Stromal cell of bone marrow (primary cell): ENCODE measurements around the gene CCDC102B.
"Not testable (repeated sequence)": the region's sequence is repeated elsewhere in the genome, so short reads cannot be mapped to it uniquely, and the experiment has no call there.

ENCODE experiments used
- DNase-seq: peaks from one replicate; pipeline ENCODE4 v3.0.0-alpha.2; 2012; ENCODE audit warnings: low read depth

Gene CCDC102B

GRCh38 chr18:68909579-68909978 lies 111.7 kb downstream of the CCDC102B start:
- DNase-seq, result no peak

DNA sequence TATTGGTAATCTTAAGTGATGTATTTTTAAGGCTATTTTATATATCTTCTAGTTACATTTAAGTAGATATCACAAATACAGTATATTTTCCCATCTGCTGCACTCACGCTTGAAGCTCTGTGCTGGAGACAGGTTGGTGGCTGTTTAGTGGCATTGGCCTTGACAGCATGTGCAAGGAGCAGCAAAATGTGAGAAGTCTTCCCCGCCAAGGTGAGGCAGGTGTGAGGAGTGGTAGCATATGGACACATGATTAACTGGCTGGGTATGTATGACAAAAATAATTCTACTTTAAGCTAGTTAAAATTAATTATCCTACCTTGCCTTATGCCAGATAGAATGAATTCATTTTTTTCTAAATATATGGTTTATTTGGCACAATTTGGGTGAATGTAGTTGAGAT lies 117.2 kb downstream of the CCDC102B start:
- no peak for DNase-seq

- no peak for DNase-seq
Observed at GRCh38 chr18:68916734-68917133, 118.9 kb downstream of the CCDC102B start.

DNA sequence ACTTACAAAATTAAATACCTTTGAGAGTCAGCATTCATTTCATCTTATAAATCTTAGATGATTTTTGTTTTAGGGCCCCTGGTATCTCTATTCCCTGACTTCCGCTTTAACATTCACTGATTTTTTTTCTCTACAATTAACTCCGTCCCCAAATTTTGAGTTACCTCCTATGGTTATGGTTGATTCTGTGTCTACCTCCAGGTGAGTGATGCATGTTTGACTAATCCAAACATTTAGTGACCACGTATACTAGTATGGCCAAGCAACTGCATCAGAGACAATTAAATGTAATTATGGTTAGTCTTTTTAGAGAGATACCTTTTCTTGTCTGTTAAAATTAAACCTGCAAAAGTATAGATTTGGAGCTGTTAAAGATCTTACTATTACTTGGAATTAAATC lies 120.3 kb downstream of the CCDC102B start:
- DNase-seq, result no peak

DNA sequence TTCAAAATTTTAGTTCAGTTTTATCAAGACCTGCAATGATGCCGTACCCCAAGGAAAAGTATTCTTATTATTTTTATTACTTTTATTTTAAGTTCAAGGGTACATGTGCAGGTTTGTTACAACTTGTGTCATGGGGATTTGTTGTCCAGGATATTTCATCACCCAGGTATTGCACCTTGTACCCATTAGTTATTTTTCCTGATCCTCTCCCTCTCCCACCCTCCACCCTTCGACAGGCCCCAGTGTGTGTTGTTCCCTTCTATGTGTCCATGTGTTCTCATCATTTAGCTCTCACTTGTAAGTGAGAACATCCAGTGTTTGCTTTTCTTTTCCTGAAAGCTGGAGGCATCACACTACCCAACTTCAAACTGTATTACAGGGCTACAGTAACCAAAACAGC lies 122.0 kb downstream of the CCDC102B start:
- DNase-seq, result no peak

- DNase-seq, result no peak
Observed at GRCh38 chr18:68922392-68922791, 124.5 kb downstream of the CCDC102B start.

- DNase-seq, result no peak
Observed at GRCh38 chr18:68925268-68925667, 127.4 kb downstream of the CCDC102B start.

- no peak for DNase-seq
Observed at GRCh38 chr18:68928762-68929675, 131.1 kb downstream of the CCDC102B start.

- no peak for DNase-seq
Observed at GRCh38 chr18:68935686-68936085, 137.8 kb downstream of the CCDC102B start.

- no peak for DNase-seq
Observed at GRCh38 chr18:68937029-68937599, 139.2 kb downstream of the CCDC102B start.

DNA sequence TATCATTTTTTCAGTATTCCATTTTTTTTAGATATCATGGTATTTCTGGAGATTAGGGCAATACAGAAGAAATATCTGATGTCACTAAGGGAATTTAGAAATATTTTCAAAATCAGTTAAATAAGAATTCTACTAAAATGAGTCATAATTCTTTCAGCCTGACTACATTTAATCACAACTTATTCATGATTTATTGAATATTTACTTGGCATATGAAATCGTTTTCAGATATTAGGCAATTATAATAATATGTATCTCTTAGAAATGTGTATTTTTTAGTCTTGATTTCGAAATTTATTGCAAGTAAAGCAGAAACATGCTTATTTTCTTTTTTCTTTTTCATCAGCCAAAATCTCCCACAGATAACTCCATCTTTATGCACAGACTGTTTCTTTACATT lies 142.2 kb downstream of the CCDC102B start:
- DNase-seq, result no peak

- no peak for DNase-seq
Observed at GRCh38 chr18:68940754-68941153, 142.9 kb downstream of the CCDC102B start.

DNA sequence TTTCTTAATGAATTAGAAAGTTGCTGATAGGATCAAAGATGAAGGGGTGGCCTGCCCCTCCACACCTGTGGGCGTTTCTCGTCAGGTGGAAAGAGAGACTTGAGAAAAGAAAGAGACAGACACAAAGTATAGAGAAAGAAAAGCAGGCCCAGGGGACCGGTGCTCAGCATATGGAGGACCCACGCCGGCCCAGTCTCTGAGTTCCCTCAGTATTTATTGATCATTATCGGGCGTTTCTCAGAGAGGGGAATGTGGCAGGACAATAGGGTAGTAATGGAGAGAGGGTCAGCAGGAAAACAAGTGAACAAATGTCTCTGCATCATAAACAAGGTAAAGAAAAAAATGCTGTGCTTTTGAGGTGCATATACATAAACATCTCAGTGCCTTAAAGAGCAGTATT lies 144.3 kb downstream of the CCDC102B start:
- DNase-seq, result no peak

DNA sequence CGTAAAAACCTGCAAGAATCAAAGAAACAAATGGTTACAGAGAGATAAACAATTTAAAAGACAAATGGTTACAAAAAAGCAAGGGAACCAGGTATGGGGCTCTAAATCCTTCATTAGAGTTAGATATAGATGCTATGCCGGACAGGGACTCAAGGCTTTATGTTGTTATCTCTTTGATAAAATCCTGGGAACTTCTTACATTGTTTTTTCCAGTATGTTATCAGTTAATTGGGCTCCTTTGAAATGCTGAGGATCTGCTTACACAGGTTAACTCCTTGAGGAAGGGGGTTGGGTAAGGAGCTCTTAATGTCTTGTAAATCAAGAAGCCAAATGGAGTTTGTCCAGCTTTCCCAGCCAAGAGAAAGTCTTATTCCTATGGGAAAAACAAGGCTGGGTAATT lies 146.0 kb downstream of the CCDC102B start:
- not testable (repeated sequence) for DNase-seq

GRCh38 chr18:68944330-68944729 lies 146.4 kb downstream of the CCDC102B start:
- no peak for DNase-seq

DNA sequence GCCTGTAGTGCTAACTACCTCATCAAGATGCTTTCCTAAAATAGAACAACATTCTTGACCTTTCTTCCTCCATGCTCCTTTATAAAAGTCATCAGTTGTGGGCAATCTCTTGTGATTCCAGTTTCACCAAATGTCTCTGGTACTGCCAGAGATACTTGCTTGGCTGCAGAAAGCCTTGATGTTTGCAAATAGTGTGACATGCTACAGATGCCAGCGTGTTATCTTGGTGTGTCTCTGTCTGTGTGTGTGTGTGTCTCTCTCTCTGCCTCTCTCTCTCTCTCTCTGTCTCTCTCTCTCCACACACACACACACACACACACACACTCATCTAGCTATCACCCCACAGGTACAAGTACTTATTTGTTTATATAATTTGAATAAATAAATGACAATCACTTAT lies 146.9 kb downstream of the CCDC102B start:
- no peak for DNase-seq

GRCh38 chr18:68948622-68949021 lies 150.7 kb downstream of the CCDC102B start:
- DNase-seq, result no peak

DNA sequence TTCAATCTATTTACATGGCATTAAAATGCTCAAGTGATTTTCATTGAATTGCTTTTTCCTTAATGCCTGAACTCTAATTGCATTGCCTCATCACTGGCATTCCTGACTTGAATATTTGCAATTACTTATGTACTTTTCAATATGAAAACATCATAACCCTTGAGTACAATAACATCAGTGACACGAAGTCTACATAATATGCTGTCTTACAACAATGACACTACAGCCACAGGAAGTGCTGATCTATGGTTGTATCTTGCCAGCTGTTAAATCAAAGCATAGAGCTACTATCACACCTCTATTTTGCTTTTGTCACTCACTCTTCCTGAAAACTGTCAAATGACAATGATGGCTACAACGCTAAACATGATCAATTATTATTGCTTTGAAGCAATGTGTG lies 156.9 kb downstream of the CCDC102B start:
- DNase-seq, result no peak

DNA sequence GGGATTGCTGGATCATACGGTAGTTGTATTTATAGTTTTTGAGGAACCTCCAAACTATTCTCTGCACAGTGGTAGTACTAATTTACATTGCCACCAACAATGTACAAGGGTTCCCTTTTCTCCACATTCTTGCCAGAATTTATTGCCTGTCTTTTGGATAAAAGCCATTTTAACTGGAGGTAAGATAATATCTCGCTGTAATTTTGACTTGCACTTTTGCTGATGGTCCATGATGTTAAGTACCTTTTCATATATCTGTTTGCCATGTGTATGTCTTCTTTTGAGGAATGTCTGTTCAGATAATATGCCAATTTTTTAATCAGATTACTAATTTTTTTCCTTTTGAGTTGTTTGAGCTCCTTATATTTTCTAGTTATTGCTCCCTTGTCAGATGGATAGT lies 158.8 kb downstream of the CCDC102B start:
- no peak for DNase-seq

DNA sequence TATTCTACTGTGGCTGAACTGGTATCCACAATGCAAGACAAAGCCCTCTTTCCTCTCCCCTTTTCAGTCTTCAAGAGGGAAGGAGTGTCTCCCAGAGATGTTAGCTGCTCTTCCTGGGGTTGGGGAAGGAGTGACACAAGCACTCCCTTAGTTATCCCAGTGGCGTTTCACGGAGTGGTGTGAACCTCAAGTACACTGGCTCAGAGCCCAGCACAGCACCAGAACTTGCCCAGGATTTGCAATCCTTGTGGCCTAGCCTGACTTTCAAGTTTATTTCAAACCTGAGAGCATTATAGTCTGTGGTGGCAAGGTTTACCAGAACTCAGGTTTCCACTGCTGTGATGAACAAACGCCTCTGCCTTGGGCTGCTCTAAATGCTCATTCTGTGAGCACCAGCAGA lies 162.5 kb downstream of the CCDC102B start:
- no peak for DNase-seq

DNA sequence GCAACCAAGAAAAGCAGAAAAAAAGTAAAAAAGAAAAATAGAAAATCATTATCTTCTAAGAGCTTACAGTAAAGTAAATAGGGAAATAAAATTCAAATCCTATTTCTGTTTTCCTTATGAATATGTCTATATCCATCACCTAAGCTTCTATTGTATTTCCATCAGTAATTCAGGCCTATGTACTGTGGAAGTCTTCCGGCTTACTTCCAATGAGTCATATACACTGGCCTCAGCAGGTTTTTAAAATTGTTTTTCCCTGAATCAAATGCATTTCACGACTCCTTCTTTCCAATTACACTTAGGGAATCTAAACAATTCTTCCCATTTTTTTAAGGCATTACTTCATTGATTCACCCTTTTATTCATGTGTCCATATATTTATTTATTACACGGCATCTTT lies 164.7 kb downstream of the CCDC102B start:
- no peak for DNase-seq

DNA sequence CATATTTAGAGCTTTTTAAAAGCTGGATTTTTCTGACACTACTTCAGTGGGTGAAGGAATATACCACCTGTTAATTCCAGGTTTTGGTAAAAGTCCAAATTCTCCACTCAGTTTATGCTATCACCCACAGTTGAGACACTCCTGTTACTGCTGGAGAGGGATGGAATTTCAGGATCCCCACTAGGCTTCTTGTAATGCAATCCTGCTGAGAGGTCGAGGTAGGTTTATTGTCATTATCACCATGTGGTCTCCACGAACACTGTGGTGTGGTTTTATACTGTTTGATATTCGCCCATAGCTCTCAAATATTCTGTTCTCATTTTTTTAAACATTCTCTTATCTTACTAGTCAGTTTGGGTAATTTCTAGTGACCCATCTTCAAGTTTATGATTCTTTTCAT lies 167.9 kb downstream of the CCDC102B start:
- DNase-seq, result no peak

GRCh38 chr18:68969027-68969426 lies 171.1 kb downstream of the CCDC102B start:
- no peak for DNase-seq

DNA sequence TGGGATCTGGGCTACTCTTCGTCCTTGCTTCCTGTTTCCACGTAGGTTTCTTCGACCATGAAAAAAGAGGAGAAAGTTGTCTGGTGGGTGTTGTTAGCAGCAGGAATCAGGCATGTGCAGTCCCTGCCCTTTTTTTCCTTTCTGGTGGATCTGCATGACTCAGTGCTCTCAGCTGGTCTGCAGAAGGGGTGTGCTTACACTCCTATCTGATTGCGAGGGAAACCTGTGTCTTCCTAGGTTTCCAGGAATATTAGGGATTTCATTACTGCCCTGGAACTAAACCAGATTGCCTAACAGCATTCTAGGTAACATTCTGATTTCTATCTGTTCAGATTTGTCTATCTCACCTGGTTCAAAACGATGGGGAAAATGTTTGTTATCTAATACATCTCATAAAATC lies 174.3 kb downstream of the CCDC102B start:
- DNase-seq, result no peak
